ENCODE measurements around the gene HMGB3.

DNA sequence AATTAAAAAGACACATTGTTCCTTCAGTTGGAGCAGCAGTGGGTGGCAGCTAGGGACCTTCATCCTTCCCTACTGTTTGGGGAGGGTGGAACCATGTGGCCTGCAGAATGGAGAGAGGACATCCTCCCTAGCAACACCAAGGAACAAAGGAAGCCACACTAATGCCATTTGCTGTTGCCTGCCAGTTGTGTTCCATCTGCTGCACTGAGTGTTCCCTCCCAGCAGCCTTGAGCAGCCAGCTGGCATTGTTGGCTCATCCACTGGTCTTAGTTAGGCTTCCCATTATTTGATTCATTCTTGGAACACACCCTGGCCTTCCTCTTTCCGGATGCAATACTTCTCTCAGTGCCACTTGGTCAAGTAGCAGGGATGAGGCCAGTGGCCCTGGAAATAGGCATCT is 25.0 kb upstream of the HMGB3 start:
- TF ChIP-seq POLR2AphosphoS5 (IDR thresholded peaks at IDR 0.05; ENCODE audit: borderline replicate concordance, low read depth, low read length), result no peak
- TF ChIP-seq EZH2 (IDR thresholded peaks at IDR 0.05), result no peak
- no peak for TF ChIP-seq FOXP2 (optimal IDR thresholded peaks at IDR 0.05; ENCODE audit: control extremely low read depth, extremely low read length, insufficient read depth)

Measured in SK-N-MC (cell line).